Right ventricle myocardium superior (tissue), 1 donor: Measurements from ENCODE around the gene ASF1A. TPM values are rescaled to one million over a fixed set of nuclear protein-coding genes. Genes with fewer than 3 reads are reported as not detected.

ENCODE experiments used
- ATAC-seq: fragments of 200-7000 bp; cut with Tn5 transposase; one replicate; pipeline ENCODE4 v1.9.1; 2020; ENCODE audit warnings: mild to moderate bottlenecking; ENCODE audit not compliant: poor library complexity
- DNase-seq: peaks from one replicate; pipeline ENCODE4 v3.0.0-alpha.2; 2020
- intact Hi-C: fragments of 100-400 bp; cut with DNase I; formaldehyde crosslinking; loops from one replicate; pipeline ENCODE4 v1.11.2; 2022
- total RNA-seq: library from RNA; stranded (reverse); fragmentation: NEBNext Ultra II Directional; extraction: Animal tissue kit (Norgen Biotek cat#: 25700); gene quantifications from one replicate; pipeline ENCODE4 v1.2.1, GENCODE V29; 2021
- donor health status: DM: no; HTN: yes; CAD: no; lungs with severe emphysema.

The ASF1A gene
- total RNA-seq, 1 donor from 2014 or later: 26.0 TPM

DNA sequence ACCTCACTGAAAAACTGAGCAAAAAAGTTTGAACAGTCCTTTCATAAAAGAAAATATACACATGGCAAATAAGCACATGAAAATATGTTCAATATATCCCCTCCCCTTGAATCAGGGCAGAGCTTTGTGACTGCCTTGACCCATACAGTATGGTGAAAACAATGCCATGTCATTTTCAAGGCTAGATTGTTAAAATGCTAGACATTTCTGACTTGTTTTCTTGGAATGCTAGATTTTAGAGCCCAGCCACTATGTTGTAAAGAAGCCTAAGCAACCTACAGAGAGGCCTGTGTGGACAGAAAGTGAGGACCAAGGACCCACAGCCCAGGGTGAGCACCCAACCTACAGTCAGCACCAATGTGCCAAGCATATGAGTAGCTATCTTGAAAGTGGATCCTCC lies 17.1 kb upstream of the ASF1A start:
- DNase-seq: no peak
- no peak for ATAC-seq
- intact Hi-C loops: no loop called here

DNA sequence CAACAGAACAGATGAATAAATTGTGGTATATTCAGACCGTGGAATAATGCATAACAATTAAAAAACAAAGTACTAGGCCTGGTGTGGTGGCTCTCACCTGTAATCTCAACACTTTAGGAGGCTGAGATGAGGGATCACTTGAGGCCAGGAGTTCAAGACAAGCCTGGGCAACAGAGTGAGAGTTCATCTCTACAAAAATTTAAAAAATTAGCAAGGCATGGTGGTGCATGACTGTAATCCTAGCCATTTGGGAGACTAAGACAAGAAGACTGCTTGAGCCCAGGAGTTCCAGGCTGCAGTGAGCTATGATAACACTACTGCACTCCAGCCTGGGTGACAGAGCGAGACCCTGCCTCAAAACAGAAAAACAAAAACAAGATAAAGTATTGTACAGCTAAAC lies 16.1 kb upstream of the ASF1A start:
- intact Hi-C loops: no loop called here
- no peak for ATAC-seq
- no peak for DNase-seq

DNA sequence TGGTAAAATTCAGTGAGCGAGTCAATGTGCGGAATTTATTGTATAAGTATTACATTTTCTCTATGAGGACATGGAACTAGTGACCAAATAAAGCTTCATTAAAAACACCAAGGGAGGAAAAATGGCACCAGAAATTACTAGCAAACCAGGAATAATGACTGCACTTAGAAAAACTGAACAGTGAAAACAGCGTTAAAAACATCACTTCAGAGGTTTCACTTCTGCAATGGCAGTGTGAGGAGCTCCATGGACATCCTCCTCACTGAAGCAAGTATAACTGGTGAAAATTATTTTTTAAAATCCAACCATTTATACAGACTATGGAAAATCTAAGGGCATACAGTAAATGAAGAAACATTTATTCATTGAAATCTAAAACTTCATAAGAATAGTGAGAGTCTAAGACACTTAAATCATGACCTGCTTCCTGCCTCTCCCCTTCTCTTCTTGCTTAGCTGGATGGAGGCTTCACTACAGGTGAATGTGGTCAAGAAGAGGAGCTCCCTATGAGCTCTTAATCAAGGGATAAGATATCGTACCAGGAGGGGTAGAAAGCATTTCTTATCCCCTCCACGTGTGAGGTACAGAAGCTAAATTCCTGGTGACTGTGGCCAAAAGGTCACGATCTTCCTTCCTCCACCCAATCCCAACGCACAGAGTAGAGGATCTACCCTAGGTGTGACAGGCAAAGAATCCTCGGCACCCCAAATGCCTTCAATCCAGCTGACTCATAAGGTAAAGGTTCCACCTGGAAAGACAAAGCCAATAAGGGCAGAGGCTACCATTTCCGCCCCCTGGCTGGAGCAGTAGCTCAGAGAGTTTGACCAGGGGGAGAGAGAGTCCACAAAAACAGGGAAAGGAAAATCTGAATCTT lies 12.3 kb upstream of the ASF1A start:
- no peak for ATAC-seq
- DNase-seq: no peak
- intact Hi-C loops: no loop called here

DNA sequence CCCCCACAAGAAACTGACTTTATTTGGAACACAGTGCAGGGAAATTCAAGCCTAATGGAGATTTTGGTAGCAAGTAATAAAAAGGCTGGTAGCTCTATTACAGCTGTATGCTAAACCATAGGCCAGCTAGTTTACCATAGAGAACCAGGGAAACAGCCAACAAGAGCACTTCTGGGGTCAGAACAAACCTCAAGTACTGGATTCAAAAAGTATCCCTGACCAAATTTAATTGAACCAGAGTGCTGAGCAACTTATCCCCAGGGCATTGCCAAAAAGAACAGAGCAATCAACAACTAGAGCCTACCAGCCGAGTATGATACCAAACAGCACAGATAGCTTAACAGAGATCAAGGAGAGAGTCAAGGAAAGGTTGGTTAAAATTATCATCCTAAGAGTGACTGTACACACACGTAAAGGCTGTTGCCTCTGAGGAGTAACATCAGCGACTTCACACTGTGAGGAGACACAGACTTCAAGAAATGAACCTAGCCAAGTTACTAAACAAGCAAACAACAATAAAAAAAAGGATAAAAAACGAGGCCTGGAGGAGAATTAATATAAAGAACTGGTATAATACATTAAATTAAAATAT lies 11.5 kb upstream of the ASF1A start:
- no peak for DNase-seq
- no peak for ATAC-seq

DNA sequence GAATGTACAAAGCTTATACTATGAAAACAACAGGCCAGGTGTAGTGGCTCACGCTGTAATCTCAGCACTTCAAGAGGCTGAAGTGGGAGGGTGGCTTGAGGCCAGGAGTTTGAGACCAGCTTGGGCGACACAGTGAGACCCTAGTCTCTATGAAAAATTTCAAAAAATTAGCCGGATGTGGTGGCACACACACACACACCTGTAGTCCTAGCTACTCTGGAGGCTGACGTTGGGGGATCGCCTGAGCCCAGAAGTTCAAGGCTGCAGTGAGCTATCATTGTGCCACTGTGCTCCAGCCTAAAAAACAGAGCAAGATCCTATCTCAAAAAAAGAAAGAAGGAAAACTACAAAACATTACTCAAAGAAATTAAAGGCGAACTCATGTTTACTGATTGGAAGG lies 7.3 kb upstream of the ASF1A start:
- no peak for DNase-seq
- intact Hi-C loops: no loop called here
- ATAC-seq: no peak

More for the DNA sequence above, 11.5 kb upstream of the ASF1A start:
- intact Hi-C loops: no loop called here

DNA sequence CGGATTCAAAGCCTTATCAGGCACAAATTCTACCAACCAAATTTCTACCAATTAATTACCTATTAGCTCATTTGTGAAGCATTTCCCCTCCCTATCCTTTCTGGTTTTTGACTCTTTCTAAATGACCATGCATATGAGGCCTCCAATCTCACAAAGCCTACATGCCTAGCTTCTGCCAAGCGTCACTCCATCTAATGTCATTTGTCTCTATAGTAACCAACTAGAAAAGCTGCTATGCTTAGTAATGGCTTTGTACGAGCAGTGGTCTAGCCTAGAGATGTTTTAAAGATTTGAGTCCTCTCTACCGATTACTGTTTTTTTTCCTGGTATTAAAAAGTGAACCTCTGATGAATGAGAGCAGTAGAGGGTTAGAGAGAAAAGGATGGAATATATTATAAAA lies 4.8 kb upstream of the ASF1A start:
- ATAC-seq: no peak
- intact Hi-C loops: no loop called here

DNA sequence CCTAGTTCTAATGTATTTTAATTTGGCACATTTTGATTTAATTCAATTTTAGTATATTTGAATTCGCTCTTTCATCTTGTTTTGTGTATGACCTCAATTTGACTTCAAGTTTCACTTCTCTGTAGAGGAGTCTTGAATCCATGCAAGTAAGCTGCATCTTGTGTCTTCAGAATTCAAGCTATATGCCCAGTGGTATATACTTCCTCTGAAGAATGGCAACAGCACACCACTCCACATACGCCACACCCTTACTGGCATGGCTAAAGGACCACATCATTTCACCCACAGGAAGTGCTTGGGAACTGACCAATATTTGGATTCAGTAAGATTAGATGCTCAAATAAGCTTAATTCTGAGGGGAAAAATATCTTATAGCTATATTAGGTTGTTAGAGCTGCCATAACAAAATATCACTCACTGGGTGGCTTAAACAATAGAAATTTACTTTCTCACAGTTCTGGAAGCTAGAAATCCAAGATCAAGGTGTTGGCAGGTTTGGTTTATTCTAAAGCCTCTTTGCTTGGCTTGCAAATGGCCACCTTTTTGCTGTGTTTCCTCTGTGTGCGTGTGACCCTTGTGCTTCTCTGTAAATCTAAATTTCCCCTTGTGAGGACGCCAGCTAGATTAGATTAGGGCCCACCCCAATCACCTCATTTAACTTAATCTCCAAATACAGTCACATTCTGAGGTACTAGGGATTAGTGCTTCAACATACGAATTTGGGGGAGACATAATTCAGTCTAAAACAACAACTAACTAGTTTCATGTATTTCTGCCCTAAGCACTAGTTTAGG lies 2.8 kb upstream of the ASF1A start:
- intact Hi-C loops: no loop called here
- ATAC-seq: no peak

More for the DNA sequence above, 4.8 kb upstream of the ASF1A start:
- DNase-seq: no peak

DNA sequence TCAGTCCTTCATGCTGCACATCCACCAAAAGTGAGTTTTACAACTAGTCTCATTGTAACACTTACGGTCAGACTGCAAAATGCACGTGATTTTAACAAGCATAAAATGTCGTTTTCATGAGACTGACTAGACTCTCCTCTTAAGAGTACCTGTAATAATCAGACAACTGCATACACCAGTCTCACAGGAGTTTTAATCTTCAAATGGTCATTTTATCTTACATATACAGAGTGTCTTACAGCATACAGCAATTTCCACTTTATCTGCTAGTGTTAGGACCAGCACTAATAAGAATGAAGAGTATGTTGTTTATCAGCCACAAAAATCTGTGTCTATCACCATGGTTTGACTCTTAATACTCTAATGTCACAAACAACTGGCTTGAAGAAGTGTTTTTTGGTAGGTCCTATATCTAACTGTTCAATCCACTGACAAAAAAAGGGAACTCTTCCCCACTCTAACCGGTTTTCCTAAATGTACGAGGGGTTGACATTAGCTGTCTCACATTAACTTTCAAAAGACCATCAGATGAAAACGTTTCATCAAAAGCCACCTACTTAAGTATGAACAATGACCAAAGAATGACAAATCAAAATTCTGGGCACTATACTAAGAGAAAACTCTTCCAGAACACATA lies 1.5 kb upstream of the ASF1A start:
- ATAC-seq (no peak), DNase-seq (no peak)
- intact Hi-C loops: no loop called here

More for the DNA sequence above, 2.8 kb upstream of the ASF1A start:
- no peak for DNase-seq

DNA sequence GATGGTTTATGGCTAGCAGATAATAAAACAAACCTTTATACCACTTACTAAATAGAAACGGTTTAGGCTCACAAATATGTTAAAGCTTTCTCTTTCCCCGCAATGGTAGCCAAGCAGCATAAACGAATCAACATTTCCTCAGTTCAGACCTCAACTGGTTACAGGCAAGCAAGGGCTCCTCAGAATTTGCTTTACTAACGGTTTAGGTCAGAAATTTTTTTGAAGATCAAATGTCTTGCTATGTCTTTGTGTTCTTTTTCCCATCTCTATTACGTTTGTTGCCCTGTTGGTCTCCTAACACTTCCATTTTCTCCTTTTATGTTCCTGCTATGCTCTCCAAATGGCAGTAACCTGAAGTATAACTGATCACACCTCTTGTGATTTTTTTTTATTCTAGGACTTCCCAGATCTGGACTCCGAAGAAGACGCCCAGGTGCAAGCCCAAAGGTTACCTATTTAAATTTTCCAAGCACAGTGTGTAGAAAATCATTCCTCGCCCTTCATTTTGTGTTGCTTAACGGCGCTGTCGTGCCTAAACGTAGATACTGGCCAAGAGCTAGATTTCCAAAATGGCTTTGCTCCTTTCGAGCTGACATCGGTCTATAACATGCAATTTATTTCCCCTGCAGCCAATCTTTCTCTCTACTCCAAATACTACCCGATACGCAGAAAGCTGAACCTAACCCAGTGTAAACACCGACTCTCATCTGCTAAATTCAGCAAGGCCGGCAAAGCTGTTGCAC lies 717 bp upstream of the ASF1A start:
- DNase-seq (no peak), ATAC-seq (peak; percentile 26)
- intact Hi-C loops: no loop called here

DNA sequence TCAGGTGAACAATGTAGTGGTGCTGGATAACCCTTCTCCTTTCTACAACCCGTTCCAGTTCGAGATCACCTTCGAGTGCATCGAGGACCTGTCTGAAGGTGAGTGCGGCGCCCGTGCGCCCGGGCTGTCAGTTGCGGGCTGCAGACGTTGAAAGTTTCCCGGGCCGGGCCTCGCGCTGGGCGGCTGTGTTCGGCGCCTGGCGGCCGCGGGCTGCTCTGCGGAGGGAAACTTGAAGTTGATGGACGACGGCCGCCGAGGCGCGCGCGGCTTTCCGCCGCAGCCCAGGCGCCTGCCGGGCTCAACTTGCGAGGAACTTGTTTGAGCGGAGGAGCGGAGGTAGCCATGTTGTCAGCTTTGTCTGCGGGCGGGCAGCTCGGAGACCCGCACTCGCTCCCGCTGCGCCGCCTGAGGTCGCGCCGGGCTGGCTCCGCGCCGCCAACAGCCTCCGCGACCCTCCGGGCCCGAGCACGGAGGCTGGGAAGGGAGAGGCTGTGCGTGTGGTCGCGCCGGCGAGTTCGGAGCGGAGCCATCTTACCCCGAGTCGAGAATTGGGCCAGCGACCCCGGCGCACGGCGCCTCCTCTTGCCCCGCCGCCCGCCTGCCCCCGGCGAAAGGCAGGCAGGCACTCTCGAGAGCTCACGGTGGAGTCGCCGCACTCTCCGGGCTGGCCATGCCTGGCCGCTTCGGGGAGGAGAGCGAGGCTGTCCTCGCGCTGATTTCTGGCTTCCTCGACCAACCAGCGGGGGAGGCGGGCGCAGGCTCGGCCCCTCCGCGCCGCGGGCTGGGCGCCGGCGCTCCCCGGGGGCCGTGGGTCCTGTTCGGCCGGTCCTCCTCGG lies 691 bp downstream of the ASF1A start:
- peak; percentile 79 for DNase-seq
- peak; percentile 75 for ATAC-seq
- intact Hi-C loops: no loop called here

DNA sequence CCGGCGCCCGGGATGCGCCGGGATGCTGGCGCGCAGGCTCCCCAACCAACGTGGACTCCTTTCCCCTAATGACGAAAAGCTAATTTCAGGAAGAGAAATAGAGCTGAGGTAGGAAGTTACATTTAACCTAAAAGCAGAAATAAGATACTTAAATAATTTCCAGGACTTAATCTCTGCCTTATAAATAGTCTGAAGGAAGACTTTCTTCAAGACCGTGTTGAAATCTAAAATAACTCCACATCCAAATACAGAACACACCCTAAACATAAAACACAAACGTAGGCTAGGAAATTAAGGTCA lies 1.3 kb downstream of the ASF1A start:
- no peak for ATAC-seq
- intact Hi-C loops: no loop called here

DNA sequence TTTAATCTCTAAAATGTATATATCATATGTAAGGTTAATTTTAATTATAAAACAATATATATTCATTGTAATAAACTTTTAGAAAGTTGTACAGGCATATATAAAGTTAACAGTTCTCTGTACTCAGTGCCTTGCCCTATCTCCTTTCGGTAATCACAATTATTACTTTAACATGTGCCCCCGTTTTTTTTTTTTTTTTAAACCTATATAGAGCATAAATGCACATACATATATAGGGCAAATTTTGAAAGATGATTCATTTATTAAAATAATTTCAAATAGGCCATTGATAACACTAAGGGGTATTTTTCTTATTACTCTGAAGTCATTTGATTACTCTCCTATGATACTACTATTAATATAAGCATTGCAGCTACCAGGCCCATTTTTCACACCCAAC lies 1.9 kb downstream of the ASF1A start:
- intact Hi-C loops: no loop called here
- ATAC-seq (no peak), DNase-seq (no peak)

More for the DNA sequence above, 1.3 kb downstream of the ASF1A start:
- no peak for DNase-seq

DNA sequence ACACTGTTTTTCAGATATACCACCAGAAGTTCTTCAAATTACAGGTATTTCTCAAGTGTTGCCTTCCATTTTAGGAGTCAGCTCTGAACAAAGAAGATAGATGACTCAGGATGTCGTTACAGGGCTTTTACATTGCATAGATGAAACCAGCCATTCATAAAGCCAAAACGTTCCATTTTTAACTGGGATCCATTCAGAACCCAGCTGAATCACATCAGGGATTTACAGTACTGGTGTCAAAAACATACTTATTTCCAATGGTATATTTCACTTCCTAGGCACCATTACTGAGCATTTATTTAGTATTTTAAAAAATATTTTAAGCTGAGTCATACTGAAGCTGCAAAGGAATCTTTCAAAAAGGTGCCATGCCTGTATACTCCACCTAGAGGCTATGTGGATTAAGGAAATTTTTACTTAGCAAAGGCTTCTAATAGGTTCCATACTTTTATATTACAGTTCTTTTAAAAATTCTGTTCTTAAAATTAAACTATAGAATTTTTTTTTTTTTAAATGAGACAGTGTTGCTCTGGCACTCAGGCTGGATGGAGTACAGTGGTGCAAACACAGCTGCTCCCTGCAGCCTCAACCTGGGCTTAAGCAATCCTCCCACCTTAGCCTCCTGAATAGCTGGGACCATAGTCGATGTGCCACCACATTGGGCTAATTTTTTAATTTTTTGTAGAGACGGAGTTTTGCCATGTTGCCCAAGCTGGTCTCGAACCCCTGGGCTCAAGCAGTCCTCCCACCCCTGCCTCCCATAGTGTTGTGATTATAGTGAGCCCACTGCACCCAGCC lies 2.6 kb downstream of the ASF1A start:
- intact Hi-C loops: no loop called here
- DNase-seq (no peak), ATAC-seq (no peak)

DNA sequence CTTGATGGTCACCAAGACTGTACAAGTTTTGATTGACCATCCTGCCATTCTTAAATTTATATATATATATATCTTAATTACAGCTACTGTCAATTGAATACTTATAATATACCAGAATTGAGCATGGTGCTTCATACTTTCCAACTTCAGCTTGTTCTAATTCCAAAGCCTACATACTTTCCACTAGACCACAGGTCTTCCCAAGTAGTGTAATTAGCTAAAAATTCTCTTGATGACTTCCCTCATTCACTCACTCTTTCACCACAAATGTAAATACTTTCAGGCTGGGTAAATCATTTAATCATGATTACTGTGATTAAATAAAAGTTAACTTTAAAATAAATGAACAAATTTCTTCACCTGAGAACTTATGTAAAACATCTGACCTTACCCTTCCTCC lies 3.4 kb downstream of the ASF1A start:
- no peak for DNase-seq
- no peak for ATAC-seq
- intact Hi-C loops: no loop called here

DNA sequence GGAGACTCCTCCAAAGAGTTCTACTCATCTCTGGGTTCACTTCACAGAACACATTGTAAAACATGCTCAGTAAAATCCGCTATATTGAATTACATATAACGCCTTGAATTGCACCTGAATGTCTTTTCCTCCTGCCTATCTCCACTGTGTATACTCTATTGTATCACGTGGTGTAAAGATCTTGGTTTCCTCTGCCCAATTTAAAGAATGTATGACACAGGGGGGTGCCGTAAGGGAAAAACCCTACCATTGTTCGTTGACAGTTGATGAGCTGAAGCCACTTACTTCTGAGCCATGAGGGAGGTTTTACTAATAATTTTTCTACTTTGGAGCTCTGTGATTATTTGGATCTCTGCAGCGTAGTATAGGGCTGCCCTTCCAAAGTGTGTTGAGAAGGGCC lies 6.0 kb downstream of the ASF1A start:
- intact Hi-C loops: no loop called here
- ATAC-seq (no peak), DNase-seq (no peak)

DNA sequence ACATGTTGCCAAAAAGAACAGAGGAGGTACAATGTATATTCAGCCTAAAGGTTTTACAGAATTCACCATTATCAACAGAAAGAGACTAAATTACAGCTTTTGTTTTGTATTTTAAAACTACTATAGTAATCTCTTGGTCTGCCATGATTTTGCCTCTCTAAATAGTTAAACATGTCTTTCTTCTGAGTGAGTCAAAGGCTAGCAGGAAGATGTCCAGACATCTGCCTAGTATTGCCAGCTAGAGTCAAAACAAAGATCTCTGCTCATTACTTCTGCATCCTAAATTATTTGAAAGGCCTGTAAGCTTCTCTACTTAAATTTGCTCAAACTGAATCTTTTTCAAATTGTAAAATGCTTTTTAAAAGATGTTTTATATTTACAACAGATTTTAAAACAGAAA lies 8.8 kb downstream of the ASF1A start:
- ATAC-seq: no peak
- intact Hi-C loops: no loop called here

DNA sequence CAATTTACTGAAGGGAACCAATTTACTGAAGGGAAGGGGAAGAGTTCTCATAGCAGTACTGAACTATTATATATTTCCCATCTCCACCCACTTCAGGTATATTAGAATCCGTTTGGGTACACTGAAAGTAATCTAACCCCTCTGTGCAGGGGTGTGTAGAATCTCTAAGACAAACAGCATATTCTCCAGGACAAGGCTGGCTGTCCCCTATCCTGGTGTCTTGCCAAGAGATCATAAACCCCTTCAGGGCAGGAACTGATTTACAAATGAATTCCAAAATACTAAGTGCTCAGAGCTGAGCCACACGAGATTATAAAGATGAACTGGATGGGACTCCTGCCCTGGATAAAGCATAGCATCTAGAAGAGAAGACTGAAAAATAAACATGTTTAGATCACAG lies 9.2 kb downstream of the ASF1A start:
- intact Hi-C loops: no loop called here
- no peak for DNase-seq
- no peak for ATAC-seq

More for the DNA sequence above, 8.8 kb downstream of the ASF1A start:
- DNase-seq: no peak
